GM18858 (cell line): ENCODE measurements around the gene CHST8.
"Not testable (repeated sequence)": the region's sequence is repeated elsewhere in the genome, so short reads cannot be mapped to it uniquely, and the experiment has no call there.

Source experiments
- ATAC-seq: cut with Tn5 transposase; IDR thresholded peaks from one replicate; pipeline ENCODE4 v1.9.1; 2021; ENCODE audit not compliant: unreplicated experiment

Gene CHST8

GRCh38 chr19:33641261-33641660, 19.5 kb downstream of the CHST8 start:
- ATAC-seq = no peak

- no peak for ATAC-seq
These were observed 20.3 kb downstream of the CHST8 start for GRCh38 chr19:33641956-33642498.

- ATAC-seq = no peak
These were observed 22.6 kb downstream of the CHST8 start for GRCh38 chr19:33644284-33644836.

GRCh38 chr19:33646306-33646705, 24.6 kb downstream of the CHST8 start:
- no peak for ATAC-seq

- no peak for ATAC-seq
These were observed 25.4 kb downstream of the CHST8 start for GRCh38 chr19:33647146-33647545.

GRCh38 chr19:33649627-33650305, 28.0 kb downstream of the CHST8 start:
- ATAC-seq = no peak

- ATAC-seq = no peak
These were observed 31.9 kb downstream of the CHST8 start for GRCh38 chr19:33653684-33654083.

GRCh38 chr19:33654840-33655508, 33.2 kb downstream of the CHST8 start:
- no peak for ATAC-seq

- ATAC-seq = no peak
These were observed 38.1 kb downstream of the CHST8 start for GRCh38 chr19:33659835-33660234.

- no peak for ATAC-seq
These were observed 38.8 kb downstream of the CHST8 start for GRCh38 chr19:33660410-33661124.

GRCh38 chr19:33661336-33661735, 39.6 kb downstream of the CHST8 start:
- no peak for ATAC-seq

- no peak for ATAC-seq
These were observed 40.8 kb downstream of the CHST8 start for GRCh38 chr19:33662391-33663092.

GRCh38 chr19:33663316-33663715, 41.6 kb downstream of the CHST8 start:
- ATAC-seq = not testable (repeated sequence)

- ATAC-seq = no peak
These were observed 43.0 kb downstream of the CHST8 start for GRCh38 chr19:33664744-33665143.

GRCh38 chr19:33665776-33666595, 44.2 kb downstream of the CHST8 start:
- no peak for ATAC-seq

GRCh38 chr19:33667141-33667650, 45.4 kb downstream of the CHST8 start:
- no peak for ATAC-seq

GRCh38 chr19:33667881-33668280, 46.1 kb downstream of the CHST8 start:
- ATAC-seq = no peak

- no peak for ATAC-seq
These were observed 47.2 kb downstream of the CHST8 start for GRCh38 chr19:33668968-33669367.

- ATAC-seq = no peak
These were observed 47.6 kb downstream of the CHST8 start for GRCh38 chr19:33669376-33669775.

GRCh38 chr19:33670398-33670797, 48.6 kb downstream of the CHST8 start:
- no peak for ATAC-seq
